K562 (cell line): ENCODE results near the gene CARM1. TPM values are rescaled to one million over a fixed set of nuclear protein-coding genes. Genes with fewer than 3 reads are reported as not detected.

Experiments
- CBX3 ChIP-seq, 2 experiments: IDR thresholded peaks; 1 replicate in 1 of 2; 2 replicates in 1 of 2; pipeline ENCODE4 v1.6.1; 2012; ENCODE audit warnings: inconsistent platforms in 2 of 2, low read length in 2 of 2, borderline replicate concordance in 1 of 2, control low read depth in 1 of 2
- CEBPG ChIP-seq, 3 experiments: fragments of 200-800 bp in 1 of 3; sonication (Bioruptor generic) in 1 of 3; sonication (generic) in 1 of 3; formaldehyde crosslinking in 1 of 3; IDR thresholded peaks in 2 of 3; conservative IDR thresholded peaks in 1 of 3; 2 replicates each; pipeline versions ENCODE4 v1.6.1 to v1.8.0; 2016 to 2022; ENCODE audit warnings: missing compliant biosample characterization in 2 of 3, missing genetic modification characterization in 2 of 3, mild to moderate bottlenecking in 1 of 3, missing genetic modification reagents in 1 of 3
- ERF ChIP-seq: fragments of 450-650 bp; formaldehyde crosslinking; IDR thresholded peaks from 2 replicates; pipeline ENCODE4 v1.4.0; 2020; ENCODE audit warnings: mild to moderate bottlenecking, mixed read lengths
- FUS ChIP-seq: fragments of 200-400 bp; formaldehyde crosslinking; optimal IDR thresholded peaks from 2 replicates; pipeline ENCODE3; 2017; ENCODE audit warnings: low read depth, low read length
- GTF2F1 ChIP-seq: IDR thresholded peaks from 2 replicates; pipeline ENCODE4 v1.6.1; 2011; ENCODE audit warnings: low read depth, low read length, improper control_type of control experiment
- NRF1 ChIP-seq, 2 experiments: fragments of 450-650 bp; IDR thresholded peaks in 1 of 2; conservative IDR thresholded peaks in 1 of 2; 2 replicates each; pipeline ENCODE4 v1.6.1; 2014; ENCODE audit warnings: mild to moderate bottlenecking in 2 of 2
- PHF8 ChIP-seq: fragments of 200-600 bp; sonication (generic); IDR thresholded peaks from 2 replicates; pipeline ENCODE4 v1.6.1; 2012; ENCODE audit warnings: mixed run types, mild to moderate bottlenecking, inconsistent platforms, low read length, moderate library complexity, borderline replicate concordance
- PML ChIP-seq: IDR thresholded peaks from 2 replicates; pipeline ENCODE4 v1.6.1; 2012; ENCODE audit warnings: low read length, inconsistent platforms
- POLR2AphosphoS5 ChIP-seq: IDR thresholded peaks from 2 replicates; pipeline ENCODE4 v1.6.1; 2011; ENCODE audit warnings: mild to moderate bottlenecking, low read depth, low read length, moderate library complexity; ENCODE audit not compliant: control insufficient read depth, insufficient read depth
- RAD51 ChIP-seq: fragments of 450-650 bp; IDR thresholded peaks from 2 replicates; pipeline ENCODE4 v1.7.1; 2016; ENCODE audit warnings: low read depth, mild to moderate bottlenecking, borderline replicate concordance
- SAFB ChIP-seq: fragments of 200-400 bp; formaldehyde crosslinking; IDR thresholded peaks from 2 replicates; pipeline ENCODE4 v1.6.1; 2017; ENCODE audit warnings: low read depth, low read length, borderline replicate concordance
- TEAD2 ChIP-seq: fragments of 450-650 bp; IDR thresholded peaks from 2 replicates; pipeline ENCODE4 v1.6.1; 2016; ENCODE audit warnings: missing genetic modification characterization, control low read depth, missing compliant biosample characterization
- XRCC5 ChIP-seq: fragments of 200-400 bp; formaldehyde crosslinking; IDR thresholded peaks from 2 replicates; pipeline ENCODE4 v1.6.1; 2017; ENCODE audit warnings: low read depth, mild to moderate bottlenecking, low read length
- ZBTB17 ChIP-seq: fragments of 450-650 bp; formaldehyde crosslinking; IDR thresholded peaks from 2 replicates; pipeline ENCODE4 v1.4.0; 2020; ENCODE audit warnings: mild to moderate bottlenecking
- ZKSCAN1 ChIP-seq: fragments of 150-350 bp; IDR thresholded peaks from 2 replicates; pipeline ENCODE4 v1.6.1; 2016; ENCODE audit warnings: low read depth, low read length
- ZKSCAN8 ChIP-seq: fragments of 200-800 bp; sonication (Bioruptor generic); IDR thresholded peaks from 2 replicates; pipeline ENCODE4 v1.6.1; 2016; ENCODE audit warnings: missing genetic modification characterization, missing compliant biosample characterization
- ZNF511 ChIP-seq: sonication (generic); formaldehyde crosslinking; IDR thresholded peaks from 2 replicates; pipeline ENCODE4 v1.8.0; 2022; ENCODE audit warnings: mild to moderate bottlenecking, missing genetic modification reagents
- polyA plus RNA-seq, 8 experiments: library from polyadenylated mRNA; depleted of rRNA in 4 of 8; stranded (reverse) in 5 of 8; unstranded in 3 of 8; fragments of >200 nt; fragmentation: Nextera tagmentation in 2 of 8; fragmentation: Illumina TruSeq in 1 of 8; extraction: Ambion mirVana in 2 of 8; extraction: Trizol in 1 of 8; gene quantifications; 2 replicates each; pipeline versions ENCODE4 v1.2.1 to v1.2.3, GENCODE V29; 2011 to 2014; ENCODE audit warnings: inconsistent platforms in 1 of 8, missing spikeins in 1 of 8
- total RNA-seq, 7 experiments: library from RNA; depleted of rRNA in 6 of 7; stranded (reverse); fragments of >200 nt in 6 of 7; fragmentation: Illumina TruSeq in 2 of 7; extraction: Trizol in 2 of 7; gene quantifications; 2 replicates each; pipeline versions ENCODE4 v1.2.1 to v1.2.3, GENCODE V29; 2011 to 2021; ENCODE audit warnings: low replicate concordance in 1 of 7
- TF ChIP-seq, protein P1 (sequence below): fragments of 250-450 bp; sonication (Bioruptor Pico); IDR thresholded peaks from 2 replicates; pipeline ENCODE4 v1.8.0; 2021; ENCODE audit warnings: mild to moderate bottlenecking, moderate library complexity
- TF ChIP-seq, protein P2 (sequence below): fragments of 450-650 bp; formaldehyde crosslinking; IDR thresholded peaks from 2 replicates; pipeline ENCODE4 v1.4.0; 2020; ENCODE audit warnings: mild to moderate bottlenecking
- TF ChIP-seq, protein P3 (sequence below): sonication (generic); formaldehyde crosslinking; IDR thresholded peaks from 2 replicates; pipeline ENCODE4 v1.8.0; 2023; ENCODE audit warnings: mild to moderate bottlenecking, missing genetic modification reagents

Gene CARM1
- total and polyA plus RNA-seq, 9 of the 15 experiments (the other 6 are each of a cell fraction or from before 2014, with no cell fraction given): 0.36 to 86.0 (median 29.7) TPM

- TF ChIP-seq RAD51: no peak
- peak; percentile 70; the same call in 1 of the 2 replicates for TF ChIP-seq POLR2AphosphoS5
- no peak for TF ChIP-seq ZKSCAN8 (CRISPR knock-in tag)
- TF ChIP-seq CEBPG (CRISPR knock-in tag; IDR thresholded peaks at IDR 0.05): no peak
- TF ChIP-seq CEBPG (tag; conservative IDR thresholded peaks at IDR 0.05 in 1 of 2, IDR thresholded peaks at IDR 0.05 in 1 of 2): no peak
- TF ChIP-seq FUS: peak; percentile 39
- peak; percentile 41; the same call in 1 of the 2 replicates for TF ChIP-seq PML
- peak; percentile 85; the same call in 1 of the 2 replicates for TF ChIP-seq PHF8
- TF ChIP-seq, protein P1, sequence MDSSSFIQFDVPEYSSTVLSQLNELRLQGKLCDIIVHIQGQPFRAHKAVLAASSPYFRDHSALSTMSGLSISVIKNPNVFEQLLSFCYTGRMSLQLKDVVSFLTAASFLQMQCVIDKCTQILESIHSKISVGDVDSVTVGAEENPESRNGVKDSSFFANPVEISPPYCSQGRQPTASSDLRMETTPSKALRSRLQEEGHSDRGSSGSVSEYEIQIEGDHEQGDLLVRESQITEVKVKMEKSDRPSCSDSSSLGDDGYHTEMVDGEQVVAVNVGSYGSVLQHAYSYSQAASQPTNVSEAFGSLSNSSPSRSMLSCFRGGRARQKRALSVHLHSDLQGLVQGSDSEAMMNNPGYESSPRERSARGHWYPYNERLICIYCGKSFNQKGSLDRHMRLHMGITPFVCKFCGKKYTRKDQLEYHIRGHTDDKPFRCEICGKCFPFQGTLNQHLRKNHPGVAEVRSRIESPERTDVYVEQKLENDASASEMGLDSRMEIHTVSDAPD: no peak
- no peak for TF ChIP-seq TEAD2 (tag)
- TF ChIP-seq, protein P2, sequence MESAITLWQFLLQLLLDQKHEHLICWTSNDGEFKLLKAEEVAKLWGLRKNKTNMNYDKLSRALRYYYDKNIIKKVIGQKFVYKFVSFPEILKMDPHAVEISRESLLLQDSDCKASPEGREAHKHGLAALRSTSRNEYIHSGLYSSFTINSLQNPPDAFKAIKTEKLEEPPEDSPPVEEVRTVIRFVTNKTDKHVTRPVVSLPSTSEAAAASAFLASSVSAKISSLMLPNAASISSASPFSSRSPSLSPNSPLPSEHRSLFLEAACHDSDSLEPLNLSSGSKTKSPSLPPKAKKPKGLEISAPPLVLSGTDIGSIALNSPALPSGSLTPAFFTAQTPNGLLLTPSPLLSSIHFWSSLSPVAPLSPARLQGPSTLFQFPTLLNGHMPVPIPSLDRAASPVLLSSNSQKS (CRISPR knock-in tag): no peak
- TF ChIP-seq SAFB: peak; percentile 50; the same call in 1 of the 2 replicates
- TF ChIP-seq ERF (CRISPR knock-in tag): no peak
- 0 out of 2 replicates have a peak, but pooled peaks have one; percentile 52 for TF ChIP-seq GTF2F1
- peak; percentile 95 to 96 for TF ChIP-seq NRF1 (conservative IDR thresholded peaks at IDR 0.05 in 1 of 2, IDR thresholded peaks at IDR 0.05 in 1 of 2)
- no peak for TF ChIP-seq ZNF511
- peak; percentile 97 for TF ChIP-seq XRCC5
- TF ChIP-seq CBX3 (IDR thresholded peaks at IDR 0.05; ENCODE audit: borderline replicate concordance in 1 of 2, low read length in 2 of 2): peak in 1 of 2 experiments; percentile 61; a peak in 1 of 3 replicates
- TF ChIP-seq ZBTB17 (CRISPR knock-in tag): 0 out of 2 replicates have a peak, but pooled peaks have one; percentile 40
- TF ChIP-seq, protein P3, sequence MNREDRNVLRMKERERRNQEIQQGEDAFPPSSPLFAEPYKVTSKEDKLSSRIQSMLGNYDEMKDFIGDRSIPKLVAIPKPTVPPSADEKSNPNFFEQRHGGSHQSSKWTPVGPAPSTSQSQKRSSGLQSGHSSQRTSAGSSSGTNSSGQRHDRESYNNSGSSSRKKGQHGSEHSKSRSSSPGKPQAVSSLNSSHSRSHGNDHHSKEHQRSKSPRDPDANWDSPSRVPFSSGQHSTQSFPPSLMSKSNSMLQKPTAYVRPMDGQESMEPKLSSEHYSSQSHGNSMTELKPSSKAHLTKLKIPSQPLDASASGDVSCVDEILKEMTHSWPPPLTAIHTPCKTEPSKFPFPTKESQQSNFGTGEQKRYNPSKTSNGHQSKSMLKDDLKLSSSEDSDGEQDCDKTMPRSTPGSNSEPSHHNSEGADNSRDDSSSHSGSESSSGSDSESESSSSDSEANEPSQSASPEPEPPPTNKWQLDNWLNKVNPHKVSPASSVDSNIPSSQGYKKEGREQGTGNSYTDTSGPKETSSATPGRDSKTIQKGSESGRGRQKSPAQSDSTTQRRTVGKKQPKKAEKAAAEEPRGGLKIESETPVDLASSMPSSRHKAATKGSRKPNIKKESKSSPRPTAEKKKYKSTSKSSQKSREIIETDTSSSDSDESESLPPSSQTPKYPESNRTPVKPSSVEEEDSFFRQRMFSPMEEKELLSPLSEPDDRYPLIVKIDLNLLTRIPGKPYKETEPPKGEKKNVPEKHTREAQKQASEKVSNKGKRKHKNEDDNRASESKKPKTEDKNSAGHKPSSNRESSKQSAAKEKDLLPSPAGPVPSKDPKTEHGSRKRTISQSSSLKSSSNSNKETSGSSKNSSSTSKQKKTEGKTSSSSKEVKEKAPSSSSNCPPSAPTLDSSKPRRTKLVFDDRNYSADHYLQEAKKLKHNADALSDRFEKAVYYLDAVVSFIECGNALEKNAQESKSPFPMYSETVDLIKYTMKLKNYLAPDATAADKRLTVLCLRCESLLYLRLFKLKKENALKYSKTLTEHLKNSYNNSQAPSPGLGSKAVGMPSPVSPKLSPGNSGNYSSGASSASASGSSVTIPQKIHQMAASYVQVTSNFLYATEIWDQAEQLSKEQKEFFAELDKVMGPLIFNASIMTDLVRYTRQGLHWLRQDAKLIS (CRISPR knock-in tag): 0 out of 2 replicates have a peak, but pooled peaks have one; percentile 20
- TF ChIP-seq ZKSCAN1: peak; percentile 69
These were observed 57.4 kb downstream of the CARM1 start, which contains the start of the genes TIMM29 and YIPF2 (continued) for GRCh38 chr19:10928563-10929401.
